ENCODE results near the gene RAB7A. TPM values are rescaled to one million over a fixed set of nuclear protein-coding genes. Genes with fewer than 3 reads are reported as not detected.

The RAB7A gene
- total RNA-seq, 1 experiment from 2014 or later = 155 TPM

GRCh38 chr3:128686465-128686864, 39.5 kb upstream of the RAB7A start:
- Histone ChIP-seq H3K27me3 (ENCODE audit: insufficient read depth, low read length) (no peaks in the 10 kb centered on the region), H3K4me2 (ENCODE audit: insufficient read depth, insufficient read length, low read length) (no peak overlapping the region), H4K91ac (ENCODE audit: insufficient read length, low read depth, low read length) (no peak overlapping the region), H4K8ac (replicated peaks; ENCODE audit: insufficient read length, low read depth, low read length) (no peak overlapping the region), H3K23ac (ENCODE audit: insufficient read length, low read depth, low read length) (no peak overlapping the region), H2BK12ac (ENCODE audit: insufficient read length, low read depth, low read length) (no peak overlapping the region), H3K23me2 (ENCODE audit: insufficient read length, low read depth, low read length, poor library complexity, severe bottlenecking) (peaks cover under 1% of the 10 kb centered on the region), H3K27ac (ENCODE audit: insufficient read length, low read depth, low read length) (no peak overlapping the region), H3K79me1 (ENCODE audit: insufficient read depth, low read depth, low read length, poor library complexity, severe bottlenecking) (no peaks in the 10 kb centered on the region), H3K9me3 (ENCODE audit: control insufficient read depth, low read depth, low read length) (no peaks in the 10 kb centered on the region), H3K4ac (ENCODE audit: low read depth, low read length) (no peak overlapping the region), H3K4me1 (ENCODE audit: insufficient read depth, low read length) (no peaks in the 10 kb centered on the region), H4K5ac (ENCODE audit: insufficient read length, low read depth, low read length) (no peak overlapping the region), H4K20me1 (ENCODE audit: control insufficient read depth, insufficient read depth, insufficient read length) (no peaks in the 10 kb centered on the region), H3K14ac (ENCODE audit: insufficient read depth, low read length) (no peak overlapping the region), H2AK5ac (ENCODE audit: insufficient read length, low read length) (no peak overlapping the region), H3K56ac (ENCODE audit: insufficient read length, low read depth, low read length) (no peak overlapping the region), H3K18ac (ENCODE audit: insufficient read length, low read depth, low read length) (no peak overlapping the region), H2BK5ac (ENCODE audit: insufficient read length, low read length) (no peak overlapping the region), H2BK15ac (ENCODE audit: low read depth, low read length) (no peak overlapping the region), H3K79me2 (ENCODE audit: insufficient read depth, low read length) (no peaks in the 10 kb centered on the region), H2BK20ac (ENCODE audit: low read depth, low read length, poor library complexity, severe bottlenecking) (no peak overlapping the region), H3T11ph (ENCODE audit: low read length) (no peak overlapping the region), H3K9ac (ENCODE audit: extremely low read depth, insufficient read length, low read length) (no peak overlapping the region), H2BK120ac (ENCODE audit: low read depth, low read length, poor library complexity, severe bottlenecking) (no peak overlapping the region), H2AFZ (ENCODE audit: low read length) (no peak overlapping the region)
- no peak for DNase-seq
- Mint-ChIP-seq H3K4me1 (peaks cover 1 to 2% of the 10 kb centered on the region in 2 experiments), H3K36me3 (ENCODE audit: insufficient read depth in 1 of 3, low read depth in 3 of 3) (no peaks in the 10 kb centered on the region), H3K9me3 (no peaks in the 10 kb centered on the region), H3K27ac (no peak overlapping the region), H3K27me3 (ENCODE audit: low read depth) (0 out of 2 replicates have a peak, but pooled peaks cover 4% of the 10 kb centered on the region), H3K4me3 (no peak overlapping the region)
- WGBS (ENCODE audit: extremely low coverage, insufficient read length, low lambda C conversion rate) = no CpG with 5 or more reads among the region's 8 CpGs
- TF ChIP-seq CTCF (conservative IDR thresholded peaks at IDR 0.05) = no peak

Data from H9 (cell line).